Measurements from ENCODE around the gene ZNF587. TPM values are rescaled to one million over a fixed set of nuclear protein-coding genes. Genes with fewer than 3 reads are reported as not detected.
A peak's percentile ranks its signal among the peaks of the same experiment; 100 is the strongest.
"Not testable (repeated sequence)": the region's sequence is repeated elsewhere in the genome, so short reads cannot be mapped to it uniquely, and the experiment has no call there.

The ZNF587 gene
- total and polyA plus RNA-seq, 7 donors, result 2.5 to 15.3 (median 14.0) TPM

- no peak for DNase-seq
- WGBS, 3 donors, result 47 to 60% (median 59%) methylated on average over 6 of the region's 6 CpGs
- Histone ChIP-seq H3K4me3 (no peak overlapping the region), H3K9me3 (no peaks in the 10 kb centered on the region), H3K27ac (no peak overlapping the region), H3K27me3 (ENCODE audit: insufficient read depth in 3 of 3, low read length in 2 of 3) (no peaks in the 10 kb centered on the region), H3K36me3 (ENCODE audit: insufficient read depth in 1 of 2, low read depth in 1 of 2) (peaks cover 3 to 36% of the 10 kb centered on the region in 2 donors), H3K4me1 (no peaks in the 10 kb centered on the region)
- intact Hi-C loops (cut with DNase I), result no loop called here
- no peak for TF ChIP-seq CTCF (IDR thresholded peaks at IDR 0.05)
- no peak for ATAC-seq
Measured at GRCh38 chr19:57841122-57841763, 8.4 kb upstream of the ZNF587 start.

- H3K27ac ChIP-seq, result not testable (repeated sequence)
Measured at GRCh38 chr19:57847164-57847563, 2.5 kb upstream of the ZNF587 start.

GRCh38 chr19:57849162-57849665, 445 bp upstream of the ZNF587 start:
- H3K27ac ChIP-seq, result peak overlapping the region; percentile 76
- H3K27me3 ChIP-seq (ENCODE audit: insufficient read depth in 3 of 3, low read length in 2 of 3); DNase-seq; H3K4me1 ChIP-seq; H3K36me3 ChIP-seq (ENCODE audit: insufficient read depth in 1 of 2, low read depth in 1 of 2); H3K9me3 ChIP-seq; intact Hi-C loops (cut with DNase I): not testable (repeated sequence)
- H3K4me3 ChIP-seq, result peak overlapping the region; percentile 89
- WGBS, 3 donors, result 88 to 96% (median 92%) methylated on average over 2 of the region's 2 CpGs
- ATAC-seq, result peak in 1 of 4 donors; percentile 21

More at GRCh38 chr19:57847164-57847563, 2.5 kb upstream of the ZNF587 start:
- H3K4me3 ChIP-seq; H3K9me3 ChIP-seq; H3K27me3 ChIP-seq (ENCODE audit: insufficient read depth in 3 of 3, low read length in 2 of 3); DNase-seq; intact Hi-C loops (cut with DNase I); ATAC-seq; H3K4me1 ChIP-seq: not testable (repeated sequence)
- H3K36me3 ChIP-seq (ENCODE audit: insufficient read depth in 1 of 2, low read depth in 1 of 2), result peaks cover 0 to 11% of the 10 kb centered on the region in 2 donors
- WGBS, 3 donors, result 74 to 92% (median 90%) methylated on average over 3 of the region's 3 CpGs

- DNase-seq, result no peak
- peak in 1 of 4 donors; percentile 6 for ATAC-seq
- intact Hi-C loops (cut with DNase I), result no loop called here
- H3K36me3 ChIP-seq (ENCODE audit: insufficient read depth in 1 of 2, low read depth in 1 of 2), result peaks cover 0 to 5% of the 10 kb centered on the region in 2 donors
- H3K9me3 ChIP-seq, result no peaks in the 10 kb centered on the region
- no peak for TF ChIP-seq CTCF (IDR thresholded peaks at IDR 0.05)
- no peaks in the 10 kb centered on the region for H3K27me3 ChIP-seq (ENCODE audit: insufficient read depth in 3 of 3, low read length in 2 of 3)
- H3K4me3 ChIP-seq, result peak overlapping the region; percentile 89
- H3K27ac ChIP-seq, result peak overlapping the region; percentile 76
- WGBS, 3 donors, result 12 to 16% (median 13%) methylated on average over 11 of the region's 11 CpGs
- H3K4me1 ChIP-seq, result peaks cover 8% of the 10 kb centered on the region
Measured at GRCh38 chr19:57850553-57851017, 926 bp downstream of the ZNF587 start.

GRCh38 chr19:57851812-57852603, 2.3 kb downstream of the ZNF587 start:
- H3K4me1 ChIP-seq; H3K27ac ChIP-seq; DNase-seq; H3K9me3 ChIP-seq; H3K4me3 ChIP-seq; intact Hi-C loops (cut with DNase I); H3K27me3 ChIP-seq (ENCODE audit: insufficient read depth in 3 of 3, low read length in 2 of 3); ATAC-seq: not testable (repeated sequence)
- WGBS, 3 donors, result 86 to 95% (median 88%) methylated on average over 4 to 5 of the region's 6 CpGs
- peaks cover 0 to 13% of the 10 kb centered on the region in 2 donors for H3K36me3 ChIP-seq (ENCODE audit: insufficient read depth in 1 of 2, low read depth in 1 of 2)

GRCh38 chr19:57854117-57854516, 4.5 kb downstream of the ZNF587 start:
- ATAC-seq, result peak in 1 of 4 donors; percentile 14
- H3K9me3 ChIP-seq; H3K4me1 ChIP-seq; H3K4me3 ChIP-seq; DNase-seq; intact Hi-C loops (cut with DNase I); H3K27ac ChIP-seq; H3K27me3 ChIP-seq (ENCODE audit: insufficient read depth in 3 of 3, low read length in 2 of 3): not testable (repeated sequence)
- H3K36me3 ChIP-seq (ENCODE audit: insufficient read depth in 1 of 2, low read depth in 1 of 2), result peaks cover 0 to 28% of the 10 kb centered on the region in 2 donors
- WGBS, 3 donors, result 38 to 77% (median 65%) methylated on average over 2 of the region's 2 CpGs

GRCh38 chr19:57862351-57862750, 12.7 kb downstream of the ZNF587 start:
- peaks cover 3 to 91% of the 10 kb centered on the region in 2 donors for H3K36me3 ChIP-seq (ENCODE audit: insufficient read depth in 1 of 2, low read depth in 1 of 2)
- ATAC-seq; intact Hi-C loops (cut with DNase I); DNase-seq; H3K4me1 ChIP-seq; H3K27ac ChIP-seq; H3K4me3 ChIP-seq; H3K27me3 ChIP-seq (ENCODE audit: insufficient read depth in 3 of 3, low read length in 2 of 3): not testable (repeated sequence)
- 90 to 94% (median 92%) methylated on average over 3 of the region's 3 CpGs for WGBS, 3 donors
- peaks cover 10% of the 10 kb centered on the region for H3K9me3 ChIP-seq
